Pons (tissue), 1 donor: ENCODE results near the gene ID3.

Experiments used
- DNase-seq: peaks from one replicate; pipeline ENCODE4 v3.0.0-alpha.2; 2016; ENCODE audit warnings: low spot score

The ID3 gene

GRCh38 chr1:23564529-23565122 lies 5.3 kb upstream of the ID3 start:
- DNase-seq, result no peak

DNA sequence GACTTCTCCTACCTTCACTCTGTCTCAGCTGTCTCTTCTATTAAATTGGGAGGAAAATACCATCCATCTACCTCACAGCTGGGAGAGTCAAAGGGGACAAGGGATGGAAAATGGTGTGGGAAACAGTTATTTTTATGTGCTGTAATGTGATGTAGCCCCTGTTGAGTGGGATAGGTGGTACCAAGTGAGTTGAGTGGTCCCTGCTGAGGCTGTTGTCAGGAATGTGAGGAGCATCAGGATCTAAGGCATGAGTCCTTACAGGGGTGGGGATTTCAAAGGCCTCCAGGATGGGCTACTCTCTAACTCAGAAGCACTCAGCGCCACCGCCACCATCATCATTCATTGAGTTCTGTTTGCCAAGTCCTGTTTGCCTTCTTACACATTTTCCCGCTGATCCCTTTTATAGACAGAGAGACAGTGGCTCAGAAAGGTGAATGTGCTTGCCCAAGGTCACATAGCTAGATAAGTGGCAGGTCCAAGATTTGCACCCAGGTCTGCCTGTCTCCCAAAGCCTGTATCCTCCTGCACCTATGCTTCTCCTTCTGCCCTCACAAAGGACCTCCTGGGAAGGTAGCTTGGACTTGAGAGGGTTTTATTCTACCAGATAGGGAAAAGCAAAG lies 4.6 kb upstream of the ID3 start:
- DNase-seq, result no peak

DNA sequence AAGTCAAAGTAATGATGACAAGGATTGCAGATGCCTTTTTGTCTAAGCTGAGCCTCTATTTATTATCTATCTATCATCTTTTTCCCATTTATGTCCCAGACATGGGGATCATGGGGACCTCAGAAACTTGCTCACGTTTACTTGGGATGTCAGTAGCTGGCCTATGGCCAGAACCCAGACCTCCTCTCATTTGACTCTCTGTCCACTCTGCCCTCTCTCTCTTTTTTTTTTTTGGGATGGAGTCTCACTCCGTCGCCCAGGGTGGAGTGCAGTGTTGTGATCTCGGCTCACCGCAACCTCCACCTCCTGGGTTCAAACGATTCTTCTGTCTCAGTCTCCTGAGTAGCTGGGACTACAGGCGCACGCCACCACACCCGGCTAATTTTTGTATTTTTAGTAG lies 3.7 kb upstream of the ID3 start:
- DNase-seq, result no peak

- DNase-seq, result peak; percentile 91
Measured at GRCh38 chr1:23562137-23562876, 3.0 kb upstream of the ID3 start.

DNA sequence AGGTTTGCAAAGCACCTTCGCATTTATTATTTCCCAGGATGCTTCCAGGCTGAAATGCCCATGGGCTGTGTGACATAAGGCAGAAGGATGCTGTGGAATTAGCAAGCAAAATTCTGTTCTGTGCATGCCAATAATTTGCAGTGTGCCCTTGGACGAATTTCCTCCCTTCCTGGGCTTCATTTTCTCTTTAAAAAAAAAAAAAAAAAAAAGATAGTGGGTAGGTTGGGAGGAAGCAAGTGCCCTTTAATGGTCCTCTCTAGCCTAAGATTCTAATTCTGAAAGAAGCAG lies 2.5 kb upstream of the ID3 start:
- DNase-seq, result no peak

DNA sequence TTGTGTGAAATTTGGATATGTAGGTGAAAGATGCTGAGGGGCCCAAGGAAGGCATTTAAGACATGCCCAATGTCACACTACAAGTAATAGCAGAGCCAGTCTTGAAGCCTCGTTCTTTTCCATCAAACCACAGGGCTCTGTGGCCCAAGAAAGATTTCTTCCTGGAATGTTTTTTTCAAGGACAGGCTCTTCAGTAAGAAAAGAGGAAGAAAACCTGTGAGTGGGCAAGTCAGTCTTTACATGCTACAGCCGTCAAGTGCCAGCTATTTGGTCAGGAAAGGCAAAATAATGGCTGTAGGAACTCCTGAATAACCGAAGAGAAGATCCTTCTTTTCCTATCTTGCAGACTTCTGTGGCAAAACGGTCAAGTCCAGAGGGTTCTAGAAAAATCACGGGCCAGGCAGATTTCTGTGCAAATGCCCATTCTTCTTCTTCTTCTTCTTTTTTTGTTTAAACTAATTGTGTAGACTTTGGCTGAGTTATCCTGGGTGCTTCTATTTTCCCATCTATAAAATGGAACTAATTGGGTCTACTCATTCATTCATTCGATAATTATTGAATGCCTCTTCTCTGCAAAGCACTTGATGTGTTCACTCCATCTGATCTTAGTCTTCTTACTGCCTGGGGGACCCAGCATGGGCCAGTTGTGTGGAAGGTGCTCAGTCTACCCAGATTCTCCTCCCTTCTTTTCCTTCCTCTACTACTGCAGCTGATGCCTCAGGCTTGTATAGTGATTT lies 1.9 kb upstream of the ID3 start:
- no peak for DNase-seq

GRCh38 chr1:23559985-23560741 lies 862 bp upstream of the ID3 start:
- no peak for DNase-seq

- DNase-seq, result no peak
Measured at GRCh38 chr1:23558872-23559135, 497 bp downstream of the ID3 start.

DNA sequence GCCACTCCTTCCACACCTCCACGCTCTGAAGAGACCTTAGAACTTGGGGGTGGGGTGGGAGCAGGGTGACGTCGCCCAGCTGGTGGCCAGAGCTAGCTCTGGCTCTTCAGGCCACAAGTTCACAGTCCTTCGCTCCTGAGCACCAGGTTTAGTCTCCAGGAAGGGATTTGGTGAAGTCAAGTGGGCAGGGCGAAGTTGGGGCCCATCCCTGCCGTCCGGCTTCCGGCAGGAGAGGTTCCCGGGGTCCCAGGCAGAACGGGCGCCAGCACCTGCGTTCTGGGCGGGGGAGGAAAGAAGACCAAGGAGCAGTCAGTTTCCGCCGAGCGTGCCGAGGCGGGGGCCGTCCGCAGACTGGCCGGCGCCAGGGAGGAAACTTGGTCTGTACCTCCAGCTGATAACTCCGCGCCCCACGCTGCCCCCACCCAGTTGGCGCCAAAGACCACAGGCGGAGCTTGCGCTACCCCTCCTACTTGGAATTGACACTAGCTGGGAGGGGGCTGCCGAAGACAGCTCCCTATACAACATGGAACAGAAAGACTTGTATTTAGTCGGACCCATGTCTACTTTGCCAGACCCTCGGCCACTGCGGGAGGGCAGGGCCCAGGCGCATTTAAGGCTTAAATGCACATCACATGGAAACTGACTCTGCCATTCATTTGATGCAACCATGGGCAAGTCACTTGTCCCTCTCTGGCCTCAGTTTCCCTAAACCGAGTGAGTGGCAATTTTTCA lies 995 bp downstream of the ID3 start:
- DNase-seq, result no peak

- DNase-seq, result no peak
Measured at GRCh38 chr1:23557471-23558124, 1.7 kb downstream of the ID3 start.

DNA sequence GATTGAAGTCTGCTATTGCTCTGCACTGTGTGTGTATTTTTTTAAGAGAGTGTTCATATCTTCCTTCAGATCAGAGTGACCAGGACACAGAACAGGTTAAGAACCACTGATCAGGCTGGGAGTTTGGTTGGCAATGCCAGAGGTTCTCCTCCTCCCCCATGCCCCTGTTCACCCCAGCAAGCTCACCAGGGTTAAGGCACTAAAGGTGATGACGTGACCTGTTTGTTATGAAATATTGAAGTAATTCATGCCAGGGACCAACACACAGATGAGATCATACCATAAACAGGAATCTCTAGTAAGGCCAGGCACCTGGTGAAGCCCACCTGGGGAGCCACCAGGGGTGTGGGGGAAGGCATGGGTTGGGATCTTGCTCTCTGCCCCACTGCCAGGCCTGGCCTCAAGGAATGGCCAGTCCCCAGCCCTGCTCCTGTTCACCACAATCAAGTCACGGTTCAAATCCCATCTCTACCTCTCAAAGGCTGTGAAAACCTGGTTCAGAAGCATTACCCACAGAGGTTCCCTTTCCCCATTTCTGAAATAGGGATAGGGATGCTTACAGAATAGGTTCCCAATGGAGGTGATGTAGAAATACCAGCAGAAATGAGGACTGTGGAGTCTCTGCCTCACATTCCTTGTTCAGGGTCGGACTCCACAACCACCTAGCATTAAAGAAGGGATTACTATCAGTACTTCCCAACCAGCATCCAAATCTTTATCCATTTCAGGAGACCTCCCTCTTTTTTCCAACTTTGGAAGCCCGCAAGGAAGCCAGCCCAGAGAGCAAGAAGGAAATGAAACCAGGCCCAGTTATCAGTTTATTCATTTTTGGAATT lies 2.4 kb downstream of the ID3 start:
- DNase-seq, result no peak

DNA sequence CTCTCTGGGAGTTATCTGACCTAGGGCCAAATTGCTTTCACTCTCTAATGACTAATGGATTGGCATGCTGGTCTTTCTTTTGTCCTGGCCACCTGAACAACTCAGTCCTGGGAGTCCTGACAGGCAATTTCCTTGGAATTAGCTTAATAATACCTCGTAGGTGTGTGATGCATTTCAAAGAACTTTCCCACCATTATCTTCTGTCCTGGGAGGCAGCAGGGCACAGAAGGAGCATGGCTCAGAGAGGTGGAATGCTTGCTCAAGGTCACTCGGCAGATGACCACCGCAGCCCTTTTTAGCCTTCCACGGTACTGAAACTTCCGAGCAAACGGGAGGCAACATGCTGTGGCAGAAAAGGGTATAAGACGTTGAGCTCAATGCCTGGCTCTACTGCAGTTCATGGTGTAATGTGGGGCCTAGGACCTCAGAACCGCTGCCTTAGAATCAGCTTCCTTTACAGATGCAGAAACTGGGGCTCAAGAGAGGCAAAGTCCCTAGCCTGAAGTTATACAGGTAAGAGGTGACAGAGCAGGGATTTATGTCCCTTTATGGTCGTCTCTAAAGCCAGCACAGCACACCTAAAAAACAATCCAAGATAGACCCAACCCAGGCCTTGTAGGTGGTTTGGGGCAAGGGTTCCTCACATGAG lies 3.2 kb downstream of the ID3 start:
- DNase-seq, result no peak

DNA sequence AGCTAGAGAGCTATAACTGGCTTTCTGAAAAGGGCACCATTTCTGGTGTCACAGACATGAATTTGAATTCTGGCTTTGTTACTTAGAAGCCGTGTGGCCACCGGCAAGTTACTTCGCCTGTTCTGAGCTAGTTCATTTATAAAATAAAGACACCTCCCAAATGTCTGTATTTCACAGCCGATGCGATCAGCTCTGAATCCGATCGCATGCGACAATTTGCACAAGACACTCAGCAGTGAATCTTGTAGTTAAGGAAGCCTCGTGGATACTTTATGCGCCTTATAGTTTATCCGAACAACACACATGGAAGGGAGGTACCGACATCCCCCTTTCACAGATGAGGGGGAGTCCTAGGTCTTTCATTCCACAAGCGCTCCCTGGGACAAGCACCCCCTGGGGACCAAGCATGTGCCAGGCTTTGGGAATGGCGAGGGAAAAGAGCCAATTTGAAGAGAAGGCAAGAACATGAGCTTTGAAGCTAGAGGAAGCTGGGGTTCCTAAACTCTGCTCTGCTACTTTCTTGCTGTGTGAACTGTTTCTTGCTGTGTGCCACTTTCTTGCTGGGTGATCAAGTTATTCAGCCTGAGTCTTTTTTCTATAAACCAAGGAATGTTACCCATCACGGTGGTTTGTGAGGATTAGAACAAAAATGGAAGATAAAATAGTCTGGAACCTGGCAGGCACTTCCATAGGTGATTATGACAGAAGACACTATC lies 3.9 kb downstream of the ID3 start:
- no peak for DNase-seq

DNA sequence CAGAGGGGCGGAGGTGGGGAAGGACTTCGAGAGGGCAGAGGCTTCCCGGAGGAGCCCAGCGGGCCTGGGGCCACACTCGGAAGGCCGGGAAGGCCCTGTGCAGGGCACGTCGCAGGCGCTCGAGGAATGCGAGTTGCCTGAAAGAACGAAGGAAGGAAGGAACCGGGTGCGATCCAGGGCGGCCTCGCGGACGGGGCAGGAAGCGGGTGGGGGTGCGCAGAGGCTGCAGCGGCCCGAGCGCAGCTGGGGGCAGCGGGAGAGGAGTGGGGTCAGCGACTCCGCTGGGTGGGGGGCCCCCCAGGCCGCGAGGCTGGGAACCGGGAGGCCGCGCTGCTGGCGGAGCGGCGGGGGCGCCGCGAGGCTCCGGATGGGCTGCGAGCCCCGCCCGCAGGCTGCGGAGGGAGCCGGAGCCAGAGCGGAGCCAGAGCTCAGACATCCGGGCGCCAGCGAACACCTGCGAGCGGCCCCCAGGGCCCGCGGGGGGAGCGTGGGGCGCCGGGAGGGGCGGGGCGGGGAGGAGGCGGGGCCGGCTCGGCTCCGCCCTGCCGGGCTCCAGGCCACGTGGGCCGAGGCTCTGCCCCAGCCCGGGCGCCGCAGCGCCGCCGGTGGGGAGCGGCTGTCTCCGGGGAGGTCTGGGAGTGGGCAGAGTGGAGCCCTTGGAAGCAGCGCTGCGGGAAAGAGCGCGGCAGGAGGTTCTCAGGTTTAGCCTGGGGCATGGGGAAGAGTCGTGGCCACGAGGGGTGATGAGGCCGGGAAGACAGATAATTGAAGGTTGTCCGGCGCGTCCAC lies 4.6 kb downstream of the ID3 start:
- peak; percentile 84 for DNase-seq

- no peak for DNase-seq
Measured at GRCh38 chr1:23554127-23554480, 5.2 kb downstream of the ID3 start.

GRCh38 chr1:23553231-23554126 lies 5.8 kb downstream of the ID3 start:
- no peak for DNase-seq

GRCh38 chr1:23551849-23552248 lies 7.5 kb downstream of the ID3 start:
- no peak for DNase-seq
